ENCODE measurements around the gene LIN52.
A peak's percentile ranks its signal among the peaks of the same experiment; 100 is the strongest.

LIN52 gene

GRCh38 chr14:74244115-74244514 lies 159.4 kb downstream of the LIN52 start:
- no peak overlapping the region for H3K4me3 ChIP-seq (ENCODE audit: low read depth, low read length)
- peak; percentile 20; the same call in 1 of the 2 replicates for TF ChIP-seq CTCF (IDR thresholded peaks at IDR 0.05; ENCODE audit: borderline replicate concordance, insufficient read depth, low read depth, low read length)

- no peak for TF ChIP-seq CTCF (IDR thresholded peaks at IDR 0.05; ENCODE audit: borderline replicate concordance, insufficient read depth, low read depth, low read length)
- no peak overlapping the region for H3K4me3 ChIP-seq (ENCODE audit: low read depth, low read length)
Measured at GRCh38 chr14:74245292-74245691, 160.5 kb downstream of the LIN52 start.

GRCh38 chr14:74246542-74246941 lies 161.8 kb downstream of the LIN52 start:
- no peak for TF ChIP-seq CTCF (IDR thresholded peaks at IDR 0.05; ENCODE audit: borderline replicate concordance, insufficient read depth, low read depth, low read length)
- no peak overlapping the region for H3K4me3 ChIP-seq (ENCODE audit: low read depth, low read length)

- H3K4me3 ChIP-seq (ENCODE audit: low read depth, low read length), result no peak overlapping the region
- no peak for TF ChIP-seq CTCF (IDR thresholded peaks at IDR 0.05; ENCODE audit: borderline replicate concordance, insufficient read depth, low read depth, low read length)
Measured at GRCh38 chr14:74248017-74248416, 163.3 kb downstream of the LIN52 start.

GRCh38 chr14:74249433-74250375 lies 164.9 kb downstream of the LIN52 start:
- no peak for TF ChIP-seq CTCF (IDR thresholded peaks at IDR 0.05; ENCODE audit: borderline replicate concordance, insufficient read depth, low read depth, low read length)

More at GRCh38 chr14:74249433-74250375, 164.9 kb downstream of the LIN52 start:
- no peak overlapping the region for H3K4me3 ChIP-seq (ENCODE audit: low read depth, low read length)
